Cardiac muscle cell (in vitro differentiated cells and primary cell): ENCODE measurements around the gene CRTC1. TPM values are rescaled to one million over a fixed set of nuclear protein-coding genes. Genes with fewer than 3 reads are reported as not detected.

Experiments used
- DNase-seq, 2 donors: peaks; one replicate each; pipeline versions ENCODE4 v3.0.0 to v3.0.0-alpha.2; 2010 to 2017; ENCODE audit warnings: low read depth in 1 of 2, low spot score in 1 of 2
- H3K27ac ChIP-seq: fragments of 200-600 bp; sonication (generic); 2 replicates; pipeline ENCODE4 v1.5.1; 2016
- H3K27me3 ChIP-seq: fragments of 200-600 bp; sonication (generic); 2 replicates; pipeline ENCODE4 v1.6.0; 2016; ENCODE audit warnings: control low read depth
- H3K36me3 ChIP-seq: fragments of 200-600 bp; sonication (generic); 2 replicates; pipeline ENCODE4 v1.5.1; 2016; ENCODE audit warnings: control low read depth
- H3K4me1 ChIP-seq: fragments of 200-600 bp; sonication (generic); 2 replicates; pipeline ENCODE4 v1.8.1; 2017; ENCODE audit warnings: low read depth, mild to moderate bottlenecking, mixed run types
- H3K4me3 ChIP-seq: fragments of 200-600 bp; sonication (generic); 2 replicates; pipeline ENCODE4 v1.5.1; 2016; ENCODE audit warnings: mild to moderate bottlenecking
- H3K9me3 ChIP-seq: fragments of 200-600 bp; sonication (generic); 2 replicates; pipeline ENCODE4 v1.5.1; 2017; ENCODE audit warnings: low read depth, mild to moderate bottlenecking, control low read depth
- polyA plus RNA-seq: library from polyadenylated mRNA; unstranded; fragments of >200 nt; fragmentation: Nextera tagmentation; extraction: Ambion mirVana; gene quantifications from 2 replicates; pipeline ENCODE4 v1.2.1, GENCODE V29; 2016
- total RNA-seq: library from RNA; depleted of rRNA; stranded (reverse); fragments of >200 nt; gene quantifications from 2 replicates; pipeline ENCODE4 v1.2.3, GENCODE V29; 2016
- TF ChIP-seq, protein P1 (sequence below): IDR thresholded peaks from 2 replicates; pipeline ENCODE4 v1.5.1; 2012; ENCODE audit warnings: low read depth, mild to moderate bottlenecking, low read length

Gene CRTC1
- total and polyA plus RNA-seq, 2 experiments from 2014 or later: 4.0 to 13.8 TPM

DNA sequence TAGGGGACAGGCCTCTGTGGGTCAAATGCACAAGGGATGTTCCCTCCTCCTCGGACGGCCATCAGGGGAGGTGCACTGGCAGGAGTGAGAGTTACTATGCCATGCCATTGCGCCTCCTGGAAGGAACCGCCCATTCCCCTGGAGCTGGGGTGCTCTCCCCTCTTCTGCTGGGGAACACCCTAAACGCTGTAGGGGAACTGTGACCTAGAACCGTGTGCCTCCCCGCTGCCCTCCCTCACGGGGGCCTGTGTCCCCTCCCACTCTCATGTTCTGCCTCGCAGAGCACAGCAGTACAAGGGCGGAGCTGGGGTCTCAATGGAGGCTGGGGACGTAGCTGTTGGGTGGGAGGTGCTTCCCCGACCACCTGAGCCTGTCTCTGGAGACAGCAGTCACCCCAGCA is 17.2 kb upstream of the CRTC1 start:
- H3K4me3 ChIP-seq: no peak overlapping the region
- no peak overlapping the region for H3K27ac ChIP-seq
- H3K27me3 ChIP-seq: no peaks in the 10 kb centered on the region
- peaks cover 3% of the 10 kb centered on the region for H3K36me3 ChIP-seq
- TF ChIP-seq, protein P1, sequence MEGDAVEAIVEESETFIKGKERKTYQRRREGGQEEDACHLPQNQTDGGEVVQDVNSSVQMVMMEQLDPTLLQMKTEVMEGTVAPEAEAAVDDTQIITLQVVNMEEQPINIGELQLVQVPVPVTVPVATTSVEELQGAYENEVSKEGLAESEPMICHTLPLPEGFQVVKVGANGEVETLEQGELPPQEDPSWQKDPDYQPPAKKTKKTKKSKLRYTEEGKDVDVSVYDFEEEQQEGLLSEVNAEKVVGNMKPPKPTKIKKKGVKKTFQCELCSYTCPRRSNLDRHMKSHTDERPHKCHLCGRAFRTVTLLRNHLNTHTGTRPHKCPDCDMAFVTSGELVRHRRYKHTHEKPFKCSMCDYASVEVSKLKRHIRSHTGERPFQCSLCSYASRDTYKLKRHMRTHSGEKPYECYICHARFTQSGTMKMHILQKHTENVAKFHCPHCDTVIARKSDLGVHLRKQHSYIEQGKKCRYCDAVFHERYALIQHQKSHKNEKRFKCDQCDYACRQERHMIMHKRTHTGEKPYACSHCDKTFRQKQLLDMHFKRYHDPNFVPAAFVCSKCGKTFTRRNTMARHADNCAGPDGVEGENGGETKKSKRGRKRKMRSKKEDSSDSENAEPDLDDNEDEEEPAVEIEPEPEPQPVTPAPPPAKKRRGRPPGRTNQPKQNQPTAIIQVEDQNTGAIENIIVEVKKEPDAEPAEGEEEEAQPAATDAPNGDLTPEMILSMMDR: no peak
- H3K4me1 ChIP-seq: no peaks in the 10 kb centered on the region
- H3K9me3 ChIP-seq: no peaks in the 10 kb centered on the region
- DNase-seq: no peak

DNA sequence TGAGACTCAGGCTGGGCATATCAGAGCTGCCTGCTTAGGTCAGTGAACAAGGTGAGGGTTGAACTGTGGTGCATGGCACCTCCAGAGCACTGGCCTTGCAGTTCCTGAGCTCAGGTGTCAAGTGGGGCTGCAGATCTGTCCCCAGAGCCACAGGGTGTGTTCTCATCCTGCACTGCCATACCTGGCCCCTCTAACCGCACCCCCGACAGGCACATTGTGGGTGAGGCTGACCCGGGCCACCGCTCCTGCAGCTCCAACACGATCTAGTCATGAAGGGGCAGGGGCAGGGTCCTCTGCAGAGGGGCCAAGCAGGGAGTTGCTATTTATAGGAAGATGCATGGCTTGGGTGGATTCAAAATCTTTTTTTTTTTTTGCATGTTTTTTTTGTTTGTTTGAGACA is 16.7 kb upstream of the CRTC1 start:
- no peaks in the 10 kb centered on the region for H3K9me3 ChIP-seq
- DNase-seq: no peak
- H3K4me1 ChIP-seq: no peaks in the 10 kb centered on the region
- H3K27me3 ChIP-seq: no peaks in the 10 kb centered on the region
- H3K27ac ChIP-seq: no peak overlapping the region
- no peak overlapping the region for H3K4me3 ChIP-seq
- TF ChIP-seq, protein P1: no peak
- H3K36me3 ChIP-seq: peaks cover 3% of the 10 kb centered on the region

DNA sequence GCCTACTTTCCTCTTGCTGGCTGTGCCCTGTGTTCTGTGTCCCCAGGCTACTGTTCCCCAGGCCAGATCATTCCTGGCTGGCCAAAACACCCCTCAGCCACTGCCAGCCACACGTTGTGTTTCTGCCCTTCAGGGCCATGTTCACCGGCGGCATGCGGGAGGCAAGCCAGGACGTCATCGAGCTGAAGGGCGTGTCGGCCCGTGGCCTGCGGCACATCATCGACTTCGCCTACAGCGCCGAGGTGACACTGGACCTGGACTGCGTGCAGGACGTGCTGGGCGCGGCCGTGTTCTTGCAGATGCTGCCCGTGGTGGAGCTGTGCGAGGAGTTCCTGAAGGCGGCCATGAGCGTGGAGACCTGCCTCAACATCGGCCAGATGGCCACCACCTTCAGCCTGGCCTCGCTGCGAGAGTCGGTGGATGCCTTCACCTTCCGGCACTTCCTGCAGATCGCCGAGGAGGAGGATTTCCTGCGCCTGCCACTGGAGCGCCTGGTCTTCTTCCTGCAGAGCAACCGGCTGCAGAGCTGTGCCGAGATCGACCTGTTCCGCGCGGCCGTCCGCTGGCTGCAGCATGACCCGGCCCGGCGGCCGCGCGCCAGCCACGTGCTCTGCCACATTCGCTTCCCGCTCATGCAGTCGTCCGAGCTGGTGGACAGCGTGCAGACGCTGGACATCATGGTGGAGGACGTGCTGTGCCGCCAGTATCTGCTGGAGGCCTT is 15.8 kb upstream of the CRTC1 start:
- Histone ChIP-seq H3K4me1 (no peaks in the 10 kb centered on the region), H3K36me3 (peaks cover 3% of the 10 kb centered on the region), H3K4me3 (no peak overlapping the region), H3K27me3 (no peaks in the 10 kb centered on the region), H3K27ac (no peak overlapping the region), H3K9me3 (no peaks in the 10 kb centered on the region)
- no peak for DNase-seq
- TF ChIP-seq, protein P1: no peak

DNA sequence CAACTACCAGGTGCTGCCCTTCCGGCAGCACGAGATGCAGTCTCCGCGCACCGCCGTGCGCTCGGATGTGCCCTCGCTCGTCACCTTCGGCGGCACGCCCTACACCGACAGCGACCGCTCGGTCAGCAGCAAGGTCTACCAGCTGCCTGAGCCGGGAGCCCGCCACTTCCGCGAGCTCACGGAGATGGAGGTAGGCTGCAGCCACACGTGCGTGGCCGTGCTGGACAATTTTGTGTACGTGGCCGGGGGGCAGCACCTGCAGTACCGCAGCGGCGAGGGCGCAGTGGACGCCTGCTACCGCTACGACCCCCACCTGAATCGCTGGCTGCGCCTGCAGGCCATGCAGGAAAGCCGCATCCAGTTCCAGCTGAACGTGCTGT is 15.2 kb upstream of the CRTC1 start:
- Histone ChIP-seq H3K27me3 (no peaks in the 10 kb centered on the region), H3K4me3 (no peak overlapping the region), H3K9me3 (no peaks in the 10 kb centered on the region), H3K27ac (no peak overlapping the region), H3K36me3 (peaks cover 3% of the 10 kb centered on the region), H3K4me1 (no peaks in the 10 kb centered on the region)
- DNase-seq: no peak
- TF ChIP-seq, protein P1: no peak

DNA sequence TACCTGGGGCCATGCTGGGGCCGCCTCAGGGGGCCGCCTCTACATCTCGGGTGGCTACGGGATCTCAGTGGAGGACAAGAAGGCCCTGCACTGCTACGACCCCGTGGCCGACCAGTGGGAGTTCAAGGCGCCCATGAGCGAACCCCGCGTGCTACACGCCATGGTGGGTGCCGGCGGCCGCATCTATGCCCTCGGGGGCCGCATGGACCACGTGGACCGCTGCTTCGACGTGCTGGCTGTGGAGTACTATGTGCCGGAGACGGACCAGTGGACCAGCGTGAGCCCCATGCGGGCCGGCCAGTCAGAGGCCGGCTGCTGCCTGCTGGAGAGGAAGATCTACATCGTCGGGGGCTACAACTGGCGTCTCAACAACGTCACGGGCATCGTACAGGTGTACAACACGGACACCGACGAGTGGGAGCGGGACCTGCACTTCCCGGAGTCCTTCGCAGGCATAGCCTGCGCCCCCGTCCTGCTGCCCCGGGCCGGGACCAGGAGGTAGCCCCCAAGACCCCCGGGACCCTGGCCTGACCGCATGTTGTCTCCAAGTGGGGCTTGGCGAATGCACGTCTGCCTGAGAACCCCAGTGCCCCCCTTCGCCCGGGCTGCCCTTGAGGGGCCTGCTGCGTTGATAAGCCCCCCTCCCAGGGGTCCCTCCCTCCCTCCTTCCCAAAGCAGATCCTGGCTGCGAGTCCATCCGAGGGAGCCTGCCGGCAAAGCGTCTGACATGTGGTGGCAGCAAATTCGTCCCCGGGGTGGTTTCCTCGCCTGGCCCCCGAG is 14.5 kb upstream of the CRTC1 start:
- DNase-seq: no peak

More for the DNA sequence above, 14.5 kb upstream of the CRTC1 start:
- H3K4me3 ChIP-seq: no peak overlapping the region
- no peaks in the 10 kb centered on the region for H3K27me3 ChIP-seq
- TF ChIP-seq, protein P1: no peak
- no peaks in the 10 kb centered on the region for H3K9me3 ChIP-seq
- no peak overlapping the region for H3K27ac ChIP-seq
- no peaks in the 10 kb centered on the region for H3K4me1 ChIP-seq
- peaks cover 3% of the 10 kb centered on the region for H3K36me3 ChIP-seq
